ENCODE results near the gene INPP5D.

Gene INPP5D

DNA sequence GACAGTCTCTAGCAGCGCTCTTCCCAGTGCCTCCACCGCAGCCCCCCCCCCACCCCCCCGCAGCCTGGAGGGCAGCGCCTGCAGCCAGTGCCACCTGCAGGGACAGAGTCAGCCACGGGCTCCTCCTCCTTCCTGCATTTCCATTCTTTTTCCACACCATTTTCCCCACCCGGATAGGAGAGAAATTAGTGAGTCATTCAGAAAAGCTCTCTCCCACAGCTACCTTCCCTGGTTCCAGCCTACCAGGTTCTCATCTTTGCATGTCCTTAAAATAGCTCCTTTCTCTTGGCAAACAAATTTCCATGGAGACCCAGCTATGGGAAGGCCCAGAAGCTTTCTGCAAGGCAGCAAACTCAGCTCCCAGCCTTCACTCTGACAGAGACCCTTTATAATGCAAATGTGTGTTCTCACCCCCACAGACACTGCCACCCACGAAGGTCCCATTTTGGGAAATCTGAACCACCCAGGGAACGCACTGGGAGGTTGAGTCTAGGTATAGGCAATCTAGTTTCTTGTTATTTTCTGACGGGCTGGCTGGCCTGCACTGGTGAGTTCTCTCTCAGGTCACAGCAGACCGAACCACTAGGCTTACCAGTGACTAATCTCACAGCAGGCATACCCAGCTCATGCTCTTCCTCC, 149.5 kb downstream of the INPP5D start:
- TF ChIP-seq, protein P1, sequence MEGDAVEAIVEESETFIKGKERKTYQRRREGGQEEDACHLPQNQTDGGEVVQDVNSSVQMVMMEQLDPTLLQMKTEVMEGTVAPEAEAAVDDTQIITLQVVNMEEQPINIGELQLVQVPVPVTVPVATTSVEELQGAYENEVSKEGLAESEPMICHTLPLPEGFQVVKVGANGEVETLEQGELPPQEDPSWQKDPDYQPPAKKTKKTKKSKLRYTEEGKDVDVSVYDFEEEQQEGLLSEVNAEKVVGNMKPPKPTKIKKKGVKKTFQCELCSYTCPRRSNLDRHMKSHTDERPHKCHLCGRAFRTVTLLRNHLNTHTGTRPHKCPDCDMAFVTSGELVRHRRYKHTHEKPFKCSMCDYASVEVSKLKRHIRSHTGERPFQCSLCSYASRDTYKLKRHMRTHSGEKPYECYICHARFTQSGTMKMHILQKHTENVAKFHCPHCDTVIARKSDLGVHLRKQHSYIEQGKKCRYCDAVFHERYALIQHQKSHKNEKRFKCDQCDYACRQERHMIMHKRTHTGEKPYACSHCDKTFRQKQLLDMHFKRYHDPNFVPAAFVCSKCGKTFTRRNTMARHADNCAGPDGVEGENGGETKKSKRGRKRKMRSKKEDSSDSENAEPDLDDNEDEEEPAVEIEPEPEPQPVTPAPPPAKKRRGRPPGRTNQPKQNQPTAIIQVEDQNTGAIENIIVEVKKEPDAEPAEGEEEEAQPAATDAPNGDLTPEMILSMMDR (IDR thresholded peaks at IDR 0.05; ENCODE audit: low read length, missing control alignments), result no peak
- DNase-seq (ENCODE audit: low read depth), result peak; percentile 60
- H3K4me3 ChIP-seq (replicated peaks; ENCODE audit: low read depth, low read length), result no peak overlapping the region

DNA sequence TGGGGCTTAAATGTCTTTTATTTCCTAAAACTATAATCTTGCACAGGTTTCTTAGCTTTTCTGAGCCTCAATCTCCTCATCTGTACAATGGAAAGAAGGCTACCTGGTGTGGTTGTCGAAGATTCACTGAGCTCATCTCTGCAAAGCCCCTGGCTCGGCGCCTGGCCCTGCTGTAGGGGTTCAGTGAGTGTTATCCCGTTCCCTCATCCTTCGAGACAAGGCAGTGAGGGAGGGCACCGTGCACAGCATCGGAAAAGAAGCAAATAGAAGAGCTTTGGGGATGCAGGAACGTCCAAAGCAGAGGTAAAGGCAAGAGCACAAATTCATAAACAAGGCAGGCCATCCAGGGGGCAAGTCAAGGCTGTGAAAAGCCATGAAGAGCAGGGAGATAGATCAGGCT, 150.1 kb downstream of the INPP5D start:
- DNase-seq (ENCODE audit: low read depth), result no peak
- H3K4me3 ChIP-seq (replicated peaks; ENCODE audit: low read depth, low read length), result no peak overlapping the region
- TF ChIP-seq, protein P1 (IDR thresholded peaks at IDR 0.05; ENCODE audit: low read length, missing control alignments), result no peak

DNA sequence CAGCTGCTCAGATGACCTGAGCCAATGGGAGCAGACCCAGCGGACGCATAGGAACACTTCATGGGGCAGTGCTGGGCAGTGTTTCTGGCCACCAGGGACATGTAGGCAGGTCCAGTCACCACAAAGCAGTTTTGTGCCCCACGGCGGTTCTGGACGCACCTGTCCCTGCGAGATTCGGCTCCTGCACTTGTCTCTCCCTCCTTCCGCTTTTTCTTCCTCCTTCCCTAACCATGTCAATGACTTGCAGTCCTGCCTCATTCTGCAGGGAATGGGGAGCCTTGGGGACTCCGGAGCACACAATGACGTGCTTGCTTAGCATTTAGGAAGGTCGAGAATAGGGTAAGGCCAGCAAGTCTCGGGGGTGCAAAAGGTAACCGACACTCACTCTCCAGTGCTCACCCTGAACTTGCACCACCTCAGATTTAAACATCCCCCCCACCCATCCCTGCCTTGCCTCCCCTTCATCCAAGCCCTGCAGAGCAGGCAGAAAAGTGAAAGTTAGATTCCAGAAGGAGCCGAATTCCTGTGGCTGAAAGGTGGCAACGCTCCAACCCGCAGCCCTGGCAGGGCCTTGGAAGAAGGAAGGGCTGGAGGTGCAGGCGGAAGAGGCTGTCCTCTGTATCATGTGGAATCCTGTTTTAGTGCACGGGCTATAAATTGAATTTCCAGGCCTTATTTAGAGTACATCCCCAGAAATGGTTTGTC, 150.9 kb downstream of the INPP5D start:
- no peak overlapping the region for H3K4me3 ChIP-seq (replicated peaks; ENCODE audit: low read depth, low read length)
- TF ChIP-seq, protein P1 (IDR thresholded peaks at IDR 0.05; ENCODE audit: low read length, missing control alignments), result no peak
- peak; percentile 95 for DNase-seq (ENCODE audit: low read depth)

DNA sequence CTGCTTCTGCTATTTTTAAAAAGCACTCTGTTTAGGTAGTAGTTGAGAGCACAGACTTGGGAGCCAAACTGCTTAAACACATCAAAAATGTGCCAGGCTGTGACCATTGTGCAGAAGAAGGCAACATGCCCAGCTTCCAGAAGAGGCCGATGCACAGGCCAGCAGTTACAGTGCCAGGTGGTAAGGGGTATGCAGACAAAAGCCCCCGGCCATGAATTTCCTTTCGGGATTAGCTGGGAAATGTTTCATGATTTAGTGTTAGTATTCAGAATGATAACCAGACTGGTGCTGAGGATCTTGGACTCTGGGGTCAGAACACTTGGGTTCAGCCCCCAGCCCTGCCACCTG, 151.4 kb downstream of the INPP5D start:
- TF ChIP-seq, protein P1 (IDR thresholded peaks at IDR 0.05; ENCODE audit: low read length, missing control alignments), result no peak
- no peak overlapping the region for H3K4me3 ChIP-seq (replicated peaks; ENCODE audit: low read depth, low read length)
- no peak for DNase-seq (ENCODE audit: low read depth)

DNA sequence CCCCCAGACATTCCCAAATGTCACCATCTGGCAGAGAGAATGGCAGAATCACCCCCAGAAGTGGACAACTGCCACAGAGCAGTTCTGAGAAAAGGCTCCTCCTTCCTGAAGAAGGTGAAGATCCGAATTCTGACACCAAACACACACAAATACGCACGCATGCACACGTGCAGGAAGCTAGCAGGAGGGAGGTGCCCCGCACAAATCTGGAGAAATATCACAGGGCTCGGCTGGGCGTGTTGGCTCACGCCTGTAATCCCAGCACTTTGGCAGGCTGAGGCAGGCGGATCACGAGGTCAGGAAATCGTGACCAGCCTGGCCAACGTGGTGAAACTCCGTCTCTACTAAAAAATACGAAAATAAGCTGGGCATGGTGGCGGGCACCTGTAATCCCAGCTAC, 152.9 kb downstream of the INPP5D start:
- H3K4me3 ChIP-seq (replicated peaks; ENCODE audit: low read depth, low read length), result no peak overlapping the region
- TF ChIP-seq, protein P1 (IDR thresholded peaks at IDR 0.05; ENCODE audit: low read length, missing control alignments), result no peak
- DNase-seq (ENCODE audit: low read depth), result no peak

DNA sequence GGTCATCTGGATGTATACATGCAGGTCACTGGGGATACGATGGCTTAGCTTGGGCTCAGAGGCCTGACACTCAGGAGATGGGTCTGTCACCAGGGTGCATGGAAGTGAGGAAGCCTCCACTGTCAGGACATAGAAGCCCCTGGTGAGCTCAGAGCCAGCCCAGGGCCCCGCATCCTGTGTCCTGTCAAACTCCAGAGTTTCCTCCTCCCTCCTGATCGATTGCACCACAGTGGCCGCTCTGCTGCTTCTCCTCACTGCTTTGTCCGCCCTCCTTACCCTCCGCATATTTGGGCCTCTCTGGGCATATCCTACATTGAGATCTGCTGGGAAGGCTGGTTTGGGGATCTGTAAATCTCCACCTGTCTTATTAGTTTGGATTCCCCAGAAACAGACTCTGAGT, 153.8 kb downstream of the INPP5D start:
- TF ChIP-seq, protein P1 (IDR thresholded peaks at IDR 0.05; ENCODE audit: low read length, missing control alignments), result no peak
- no peak overlapping the region for H3K4me3 ChIP-seq (replicated peaks; ENCODE audit: low read depth, low read length)
- DNase-seq (ENCODE audit: low read depth), result no peak
